AML-193 (cell line): ENCODE results near the gene PODXL2.

Source experiments
- DNase-seq, 2 experiments: peaks; one replicate each; lab custom pipeline; 2025; lab: John Stamatoyannopoulos, UW

PODXL2 gene

GRCh38 chr3:127658234-127658633, 29.2 kb downstream of the PODXL2 start:
- DNase-seq = no peak

GRCh38 chr3:127660621-127661251, 31.8 kb downstream of the PODXL2 start:
- no peak for DNase-seq

GRCh38 chr3:127661600-127661999, 32.6 kb downstream of the PODXL2 start:
- DNase-seq = no peak

GRCh38 chr3:127662001-127662469, 33.0 kb downstream of the PODXL2 start:
- no peak for DNase-seq

GRCh38 chr3:127663151-127663550, 34.2 kb downstream of the PODXL2 start:
- DNase-seq = no peak

DNA sequence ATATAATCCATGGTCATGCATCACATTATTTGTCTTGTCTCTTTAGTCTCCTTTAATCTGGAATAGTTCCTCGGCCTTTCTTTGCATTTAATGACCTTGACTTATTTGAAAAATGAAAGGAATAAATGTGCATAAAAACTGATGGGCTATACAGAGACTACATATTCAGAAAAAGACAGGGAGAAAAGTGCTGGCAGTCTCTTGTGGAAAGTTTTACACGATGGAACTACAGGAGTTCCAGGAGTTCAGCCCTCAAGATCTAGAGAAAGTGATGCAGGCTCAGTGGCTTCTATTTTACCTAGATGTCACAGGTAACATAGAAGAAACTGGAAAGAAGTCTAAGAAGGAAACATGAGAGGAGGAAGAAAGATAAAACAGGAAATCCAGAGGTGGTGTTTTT, 36.2 kb downstream of the PODXL2 start:
- no peak for DNase-seq

GRCh38 chr3:127665586-127665985, 36.6 kb downstream of the PODXL2 start:
- DNase-seq = no peak

DNA sequence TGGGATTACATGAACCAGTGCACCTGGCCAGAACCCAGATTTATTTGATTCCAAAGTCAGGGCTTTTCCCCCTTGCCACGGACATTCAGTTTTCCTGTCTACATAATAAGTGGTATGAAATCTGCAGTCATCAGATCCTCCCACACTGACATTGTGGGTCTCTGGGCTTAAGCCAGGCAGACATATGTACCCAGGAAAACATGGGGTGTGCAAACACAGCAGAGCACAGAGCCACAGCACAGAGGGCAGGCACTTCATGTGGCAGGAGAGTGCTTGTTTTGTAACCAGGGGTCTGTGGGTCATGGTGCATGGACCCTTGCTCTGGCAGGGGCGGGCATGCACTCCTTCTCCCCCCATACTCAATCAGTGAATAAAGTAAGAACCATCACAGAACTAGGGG, 37.7 kb downstream of the PODXL2 start:
- no peak for DNase-seq

DNA sequence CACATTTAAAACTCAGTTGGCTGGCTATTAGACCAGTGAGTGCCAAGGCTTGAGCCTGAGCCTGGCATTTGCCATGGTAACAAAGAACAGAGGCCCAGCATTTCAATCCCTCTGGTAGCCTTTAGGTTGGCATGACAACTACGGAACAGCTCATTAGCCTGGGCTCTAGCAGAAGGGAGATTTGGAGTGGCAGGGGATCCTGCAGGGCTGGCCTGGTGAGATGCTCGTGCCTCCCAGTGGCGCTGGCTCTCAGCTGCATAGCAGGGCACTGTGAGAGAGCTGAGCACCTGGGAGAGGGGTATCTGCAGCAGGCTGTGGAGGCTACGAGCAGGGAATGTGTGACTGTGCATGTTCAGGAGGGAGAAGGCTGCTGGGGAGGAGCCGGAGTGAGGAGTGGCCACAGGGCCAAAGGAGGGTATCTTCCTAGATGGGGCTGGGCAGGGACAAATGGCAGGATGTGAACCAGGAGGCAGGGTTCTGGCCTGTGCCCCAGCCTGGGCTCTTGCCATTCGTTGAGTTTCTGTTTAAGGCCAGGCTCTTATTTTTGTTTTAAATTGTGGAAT, 38.2 kb downstream of the PODXL2 start:
- no peak for DNase-seq

DNA sequence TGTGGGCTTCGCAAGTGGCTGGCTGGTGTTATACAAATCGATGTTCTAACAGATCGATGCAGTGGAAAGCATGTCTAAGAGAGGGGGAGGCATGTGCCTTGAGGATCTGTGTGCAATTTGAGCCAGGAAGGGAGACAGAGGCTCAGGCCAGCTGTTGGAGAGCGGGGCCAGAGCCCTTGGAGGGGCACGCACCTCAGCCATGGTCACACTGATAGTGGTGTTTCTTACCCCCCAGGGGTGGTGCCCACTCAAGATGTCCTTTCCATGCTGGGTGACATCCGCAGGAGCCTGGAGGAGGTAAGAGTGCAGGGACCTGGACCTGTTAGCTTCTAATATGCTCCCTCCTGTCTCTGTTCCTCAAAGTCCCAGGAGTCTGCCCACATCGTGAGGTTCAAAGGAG, 39.9 kb downstream of the PODXL2 start:
- no peak for DNase-seq

DNA sequence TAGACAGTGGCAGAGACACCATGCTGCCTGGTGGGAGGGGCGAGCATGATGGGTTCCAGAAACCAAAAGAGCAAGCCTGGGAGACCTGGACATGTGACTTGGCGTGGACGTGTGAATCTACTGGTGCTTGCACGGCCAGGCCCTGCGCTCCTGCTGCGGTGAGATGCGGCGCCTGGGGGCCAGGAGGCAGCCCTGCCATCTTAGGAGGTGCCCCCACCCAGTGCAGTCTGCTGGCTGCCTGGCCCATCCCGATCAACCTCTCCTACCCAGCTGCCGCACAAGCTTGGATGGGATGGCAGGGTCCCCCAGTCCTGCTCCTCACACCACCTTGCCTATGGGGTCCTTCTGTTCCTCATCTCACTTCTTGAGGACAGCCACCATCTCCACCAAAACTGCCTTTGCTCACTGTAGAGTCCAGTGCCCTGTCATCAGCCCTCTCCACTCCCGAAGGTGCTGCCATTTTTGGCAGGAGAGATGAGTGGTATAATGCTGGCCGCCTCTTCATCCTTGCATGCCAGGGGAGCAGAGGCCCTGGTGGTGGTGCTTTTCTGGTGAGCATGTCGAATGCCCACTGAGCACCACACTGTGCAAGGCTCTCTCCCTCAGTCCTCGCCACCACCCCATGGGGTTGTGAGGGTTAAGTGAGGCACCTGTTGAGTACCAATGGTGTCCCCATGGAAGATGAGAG, 40.7 kb downstream of the PODXL2 start:
- no peak for DNase-seq

- no peak for DNase-seq
Measured at GRCh38 chr3:127670229-127670559, 41.2 kb downstream of the PODXL2 start.

GRCh38 chr3:127670761-127671522, 42.0 kb downstream of the PODXL2 start:
- no peak for DNase-seq

- peak in 1 of 2 experiments; percentile 33 for DNase-seq
Measured at GRCh38 chr3:127671523-127672428, 42.8 kb downstream of the PODXL2 start.

- peak; percentile 78 to 87 for DNase-seq
Measured at GRCh38 chr3:127672429-127673190, 43.6 kb downstream of the PODXL2 start, which contains the start of gene ABTB1. Gene ABTB1 (plus strand): TSS chr3:127672952. CDS start chr3:127673026, 74 bp downstream.

GRCh38 chr3:127673191-127674100, 44.5 kb downstream of the PODXL2 start:
- DNase-seq = peak; percentile 9 to 28

GRCh38 chr3:127674101-127674721, 45.2 kb downstream of the PODXL2 start:
- no peak for DNase-seq

- DNase-seq = no peak
Measured at GRCh38 chr3:127674790-127675189, 45.8 kb downstream of the PODXL2 start.
